HG02678 (cell line): ENCODE results near the gene ELOVL5.

ENCODE experiments used
- ATAC-seq: cut with Tn5 transposase; IDR thresholded peaks from one replicate; pipeline ENCODE4 v1.9.1; 2021; ENCODE audit warnings: mild to moderate bottlenecking, moderate library complexity; ENCODE audit not compliant: unreplicated experiment

Gene ELOVL5

GRCh38 chr6:53244399-53244931, 104.3 kb downstream of the ELOVL5 start:
- no peak for ATAC-seq

DNA sequence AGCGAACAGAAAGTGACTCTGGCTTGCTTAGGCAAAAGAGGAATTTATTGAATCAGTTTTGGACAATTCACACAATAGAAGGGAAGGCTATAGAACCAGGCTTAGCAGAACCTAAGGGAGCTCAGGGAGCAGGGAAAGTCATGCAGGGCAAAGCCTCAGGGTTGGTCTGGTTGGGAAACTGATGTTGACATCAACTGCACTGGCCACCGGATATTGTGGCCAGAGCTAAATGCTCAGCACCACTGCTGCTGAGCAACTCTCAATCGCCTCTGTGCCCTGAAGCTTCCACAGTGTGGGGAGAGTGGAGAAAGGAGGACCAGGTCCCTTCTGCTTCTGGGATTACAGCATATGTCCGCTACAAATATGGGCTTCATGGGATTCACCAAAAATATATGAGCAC, 106.8 kb downstream of the ELOVL5 start:
- ATAC-seq: no peak

DNA sequence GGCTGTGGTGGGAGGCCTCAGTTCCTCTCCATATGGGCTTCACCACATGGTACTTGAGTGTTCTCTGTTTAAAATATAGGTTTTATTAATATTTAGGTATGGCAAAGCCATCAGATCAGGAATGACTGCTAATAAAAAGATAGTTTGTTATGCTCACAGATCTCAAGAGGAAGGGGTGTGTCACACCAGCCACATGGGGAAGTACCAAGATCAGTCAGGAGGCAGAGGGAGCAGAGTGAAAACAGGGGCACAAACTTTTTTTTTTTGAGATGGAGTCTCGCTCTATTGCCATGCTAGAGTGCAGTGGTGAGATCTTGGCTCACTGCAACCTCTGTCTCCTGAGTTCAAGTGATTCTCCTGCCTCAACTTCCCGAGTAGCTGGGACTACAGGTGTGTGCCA, 108.0 kb downstream of the ELOVL5 start:
- ATAC-seq: no peak

GRCh38 chr6:53240139-53240538, 108.6 kb downstream of the ELOVL5 start:
- ATAC-seq: no peak

DNA sequence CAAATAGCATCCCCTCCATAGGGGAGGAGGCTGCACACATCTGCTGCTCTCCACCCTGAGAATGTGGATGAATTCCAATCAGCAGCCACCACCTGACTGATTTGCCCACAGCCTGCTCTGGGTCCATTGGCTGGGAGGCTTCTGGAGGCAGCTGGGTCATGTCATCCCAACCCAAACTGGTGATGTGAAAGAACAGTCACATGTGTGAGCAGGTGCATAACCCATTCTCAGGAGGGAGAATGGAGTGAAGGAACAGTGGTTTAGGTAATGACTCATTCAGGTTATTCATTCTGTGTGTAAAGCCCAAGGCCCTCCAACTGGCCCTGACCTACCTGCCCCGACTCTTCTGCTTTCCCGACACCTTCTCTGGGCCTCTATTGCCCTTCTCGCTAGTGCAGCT, 109.2 kb downstream of the ELOVL5 start:
- peak; percentile 58 for ATAC-seq

- ATAC-seq: no peak
Measured at GRCh38 chr6:53238311-53238710, 110.4 kb downstream of the ELOVL5 start.

GRCh38 chr6:53236241-53236640, 112.5 kb downstream of the ELOVL5 start:
- peak; percentile 38 for ATAC-seq

DNA sequence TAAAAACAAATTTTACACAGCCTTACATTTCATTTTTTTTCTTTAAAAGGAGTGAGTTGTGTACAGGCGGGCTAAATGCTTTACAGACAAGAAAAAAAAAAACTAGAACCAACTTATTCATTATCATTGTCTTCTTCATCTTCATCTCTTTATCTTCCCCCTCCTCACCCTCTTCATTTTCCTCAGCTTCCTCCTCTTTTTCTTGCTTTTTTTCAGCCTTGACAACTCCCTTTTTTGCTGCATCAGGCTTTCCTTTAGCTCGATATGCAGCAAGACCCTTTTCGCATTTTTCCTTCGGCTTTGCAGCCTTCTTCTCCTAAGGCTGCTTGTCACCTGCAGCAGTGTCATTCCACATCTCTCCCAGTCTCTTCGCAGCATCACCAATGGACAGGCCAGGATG, 113.2 kb downstream of the ELOVL5 start:
- ATAC-seq: no peak

DNA sequence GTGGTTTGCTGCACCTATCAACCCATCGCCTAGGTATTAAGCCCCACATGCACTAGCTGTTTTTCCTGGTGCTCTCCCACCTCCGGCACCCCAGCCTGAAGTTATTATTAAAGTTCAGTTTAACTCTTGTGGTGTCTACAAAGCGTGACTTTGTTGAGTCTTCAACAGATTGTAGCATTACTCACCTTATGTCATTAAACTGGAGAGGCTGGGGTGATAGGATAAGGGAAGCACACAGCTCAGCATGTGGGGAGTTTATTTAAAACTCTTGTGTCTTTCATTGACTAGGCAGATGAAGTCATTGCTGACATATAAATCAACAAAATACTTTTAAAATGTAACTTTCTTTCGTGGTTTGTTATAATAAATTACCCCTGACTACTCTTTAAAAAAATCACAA, 115.4 kb downstream of the ELOVL5 start:
- no peak for ATAC-seq

DNA sequence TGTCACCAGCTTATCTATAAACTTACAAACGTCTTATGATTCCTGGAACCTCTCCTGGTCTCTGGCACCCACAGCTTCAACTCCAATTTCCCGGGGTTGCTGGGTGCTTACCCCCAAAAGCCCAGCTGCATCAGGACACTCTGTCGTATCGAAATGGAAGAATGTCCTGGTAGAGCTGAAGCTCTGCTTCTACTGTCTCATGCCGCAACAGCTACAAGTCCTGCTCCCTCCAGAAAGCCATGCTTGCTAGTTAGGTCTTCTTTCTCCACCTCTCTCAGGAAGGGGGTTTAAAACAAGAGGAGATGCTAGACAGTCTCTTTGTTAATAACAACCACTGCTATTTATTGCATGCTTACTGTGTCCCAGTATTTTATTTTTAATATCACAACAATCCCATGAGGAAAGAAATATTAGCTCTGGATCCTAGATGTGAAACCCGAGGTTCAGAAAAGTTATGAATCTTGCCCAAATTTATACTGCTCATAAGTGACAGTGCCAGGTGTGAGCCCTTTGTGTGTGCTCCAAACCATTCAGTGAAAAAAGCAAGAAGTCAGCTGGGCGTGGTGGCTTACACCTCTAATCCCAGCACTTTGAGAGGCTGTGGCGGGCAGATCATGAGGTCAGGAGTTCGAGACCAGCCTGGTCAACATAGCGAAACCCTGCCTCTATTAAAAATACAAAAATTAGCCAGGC, 117.8 kb downstream of the ELOVL5 start:
- ATAC-seq: no peak

- ATAC-seq: no peak
Measured at GRCh38 chr6:53227847-53228246, 120.9 kb downstream of the ELOVL5 start.

DNA sequence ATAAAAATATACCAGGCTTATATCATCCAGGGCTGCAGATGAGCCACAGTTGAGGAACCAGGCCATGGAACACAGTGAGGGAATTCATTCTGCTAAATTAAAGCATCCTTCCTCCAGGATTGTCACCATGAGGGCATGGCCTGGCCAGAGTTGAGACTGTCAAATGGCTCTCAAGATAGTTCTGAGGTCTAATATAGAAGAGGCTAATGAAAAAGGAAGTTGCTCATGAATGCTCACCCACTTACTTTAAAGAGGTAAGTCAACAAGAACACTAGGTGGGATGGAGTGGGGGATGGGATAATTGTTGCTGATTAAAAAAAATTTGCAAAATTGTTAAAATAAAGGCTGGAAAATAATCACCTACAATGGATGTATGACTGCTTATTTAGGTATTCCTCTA, 128.1 kb downstream of the ELOVL5 start:
- no peak for ATAC-seq
